Endothelial cell of umbilical vein (primary cell): ENCODE results near the gene RBBP5. TPM values are rescaled to one million over a fixed set of nuclear protein-coding genes. Genes with fewer than 3 reads are reported as not detected.

Experiments used
- BruUV-seq: library from RNA; stranded (reverse); fragments of 400-500 nt; replicated peaks from 2 replicates; lab custom pipeline; 2021; lab: Mats Ljungman, UMichigan
- CTCF ChIA-PET: fragments of 300-600, 350-600 bp; sonication (Branson Sonifier 250); formaldehyde crosslinking; loops from one replicate; lab custom pipeline; 2021; ENCODE audit warnings: antibody characterized with exemption, inconsistent platforms; lab: Charles Lee
- POLR2A ChIA-PET: fragments of 300-600, 350-600 bp; sonication (Branson Sonifier 250); formaldehyde crosslinking; loops from one replicate; lab custom pipeline; 2021; ENCODE audit warnings: antibody characterized with exemption, inconsistent platforms; lab: Charles Lee
- DNase-seq: peaks from one replicate; pipeline ENCODE4 v3.0.0-alpha.2; 2011; ENCODE audit warnings: low read depth, low spot score
- FAIRE-seq: peaks from 2 replicates; lab custom pipeline; 2011; peaks lifted over from hg19 to GRCh38; lab: Jason Lieb, UNC
- H2AFZ ChIP-seq: 2 replicates; pipeline ENCODE4 v1.6.0; 2012; ENCODE audit warnings: low read depth, low read length, control low read depth, inconsistent platforms
- H3K27ac ChIP-seq: 2 replicates; pipeline ENCODE4 v1.5.1; 2011; ENCODE audit warnings: low read depth, mild to moderate bottlenecking, control low read depth, low read length, moderate library complexity; ENCODE audit not compliant: insufficient read depth
- H3K27me3 ChIP-seq, 2 experiments: 2 replicates each; pipeline versions ENCODE4 v1.6.0 to v1.6.1; 2011; ENCODE audit warnings: low read length in 2 of 2, mixed read lengths in 1 of 2; ENCODE audit not compliant: control insufficient read depth in 2 of 2, insufficient read depth in 2 of 2
- H3K36me3 ChIP-seq, 2 experiments: 2 replicates in 1 of 2; 3 replicates in 1 of 2; pipeline ENCODE4 v1.5.1; 2011; ENCODE audit warnings: low read length in 2 of 2, mild to moderate bottlenecking in 1 of 2, moderate library complexity in 1 of 2; ENCODE audit not compliant: control insufficient read depth in 2 of 2, insufficient read depth in 2 of 2; ENCODE audit errors: extremely low read depth in 1 of 2
- H3K4me1 ChIP-seq: 3 replicates; pipeline ENCODE4 v1.5.1; 2011; ENCODE audit warnings: mild to moderate bottlenecking, low read length; ENCODE audit not compliant: control insufficient read depth, insufficient read depth; ENCODE audit errors: extremely low read depth
- H3K4me2 ChIP-seq: 2 replicates; pipeline ENCODE4 v1.6.1; 2011; ENCODE audit warnings: low read length, control low read depth, mixed read lengths; ENCODE audit not compliant: insufficient read depth
- H3K4me3 ChIP-seq, 3 experiments: fragments of 200-600 bp in 1 of 3; sonication (generic), shearing (Covaris generic) in 1 of 3; replicated peaks in 1 of 3; 2 replicates each; pipeline ENCODE4 v1.5.1; 2011 to 2016; ENCODE audit warnings: control low read depth in 3 of 3, low read length in 3 of 3, mild to moderate bottlenecking in 2 of 3, inconsistent platforms in 1 of 3, low read depth in 1 of 3, moderate library complexity in 1 of 3; ENCODE audit not compliant: insufficient read depth in 1 of 3
- H3K79me2 ChIP-seq: 2 replicates; pipeline ENCODE4 v1.6.0; 2012; ENCODE audit warnings: low read length, inconsistent platforms; ENCODE audit not compliant: control insufficient read depth, insufficient read depth
- H3K9ac ChIP-seq: replicated peaks from 2 replicates; pipeline ENCODE3; 2011; ENCODE audit warnings: low read length, control low read depth; ENCODE audit not compliant: insufficient read depth; ENCODE audit errors: extremely low read depth
- H3K9me1 ChIP-seq: replicated peaks from 3 replicates; pipeline ENCODE4 v1.6.0; 2011; ENCODE audit warnings: mild to moderate bottlenecking, low read length; ENCODE audit not compliant: control insufficient read depth, insufficient read depth; ENCODE audit errors: extremely low read depth
- H3K9me3 ChIP-seq: replicated peaks from 2 replicates; pipeline ENCODE4 v1.5.1; 2012; ENCODE audit warnings: low read length, inconsistent platforms; ENCODE audit not compliant: control insufficient read depth, insufficient read depth
- H4K20me1 ChIP-seq: replicated peaks from 2 replicates; pipeline ENCODE3; 2011; ENCODE audit warnings: mild to moderate bottlenecking, low read length; ENCODE audit not compliant: control insufficient read depth, insufficient read depth; ENCODE audit errors: extremely low read depth
- EZH2 ChIP-seq: IDR thresholded peaks from 2 replicates; pipeline ENCODE4 v1.6.1; 2012; ENCODE audit warnings: borderline replicate concordance, low read depth, mild to moderate bottlenecking, moderate library complexity, low read length, inconsistent platforms; ENCODE audit not compliant: severe bottlenecking
- FOS ChIP-seq: IDR thresholded peaks from 2 replicates; pipeline ENCODE4 v1.6.1; 2011; ENCODE audit warnings: mild to moderate bottlenecking, low read length, moderate library complexity, borderline replicate concordance; ENCODE audit not compliant: insufficient read depth
- GATA2 ChIP-seq: IDR thresholded peaks from 2 replicates; pipeline ENCODE4 v1.7.0; 2011; ENCODE audit warnings: low read depth, mild to moderate bottlenecking, moderate library complexity, mixed read lengths, low read length; ENCODE audit not compliant: insufficient read length, insufficient read depth
- JUN ChIP-seq: IDR thresholded peaks from 2 replicates; pipeline ENCODE4 v1.6.1; 2011; ENCODE audit warnings: borderline replicate concordance, low read depth; ENCODE audit not compliant: insufficient read length, insufficient read depth
- MYC ChIP-seq: IDR thresholded peaks from one replicate; pipeline ENCODE4 v1.6.1; 2011; ENCODE audit warnings: mild to moderate bottlenecking, low read depth, low read length
- POLR2A ChIP-seq: IDR thresholded peaks from 2 replicates; pipeline ENCODE4 v1.6.1; 2012; ENCODE audit warnings: low read depth, mild to moderate bottlenecking, control low read depth, low read length
- POLR2AphosphoS5 ChIP-seq: IDR thresholded peaks from 2 replicates; pipeline ENCODE4 v1.6.1; 2012; ENCODE audit warnings: low read depth, mild to moderate bottlenecking, control low read depth, low read length, moderate library complexity; ENCODE audit not compliant: insufficient read depth
- dilution Hi-C: fragments of 300-500 bp; cut with MboI; formaldehyde crosslinking; loops from one replicate; pipeline ENCODE4 v1.15.0; 2019; ENCODE audit warnings: low sequenced_read_pairs; ENCODE audit not compliant: extremely low pct_ligation_motif_present
- intact Hi-C: fragments of 100-400 bp; cut with micrococcal nuclease; formaldehyde crosslinking; loops from one replicate; pipeline ENCODE4 v1.10.0; 2022
- polyA plus RNA-seq, 4 experiments: library from polyadenylated mRNA; depleted of rRNA in 3 of 4; stranded (reverse) in 3 of 4; unstranded in 1 of 4; fragments of >200 nt; gene quantifications; 2 replicates each; pipeline versions ENCODE4 v1.2.1 to v1.2.3, GENCODE V29; 2011 to 2012; ENCODE audit warnings: missing spikeins in 1 of 4
- total RNA-seq: library from RNA; stranded (reverse); gene quantifications from 2 replicates; pipeline ENCODE4 v1.2.3, GENCODE V29; 2021
- TF ChIP-seq, protein P1 (sequence below), 2 donors: IDR thresholded peaks; 1 replicate in 1 of 2; 2 replicates in 1 of 2; pipeline ENCODE4 v1.5.1; 2011; ENCODE audit warnings: low read length in 2 of 2, mild to moderate bottlenecking in 2 of 2, moderate library complexity in 2 of 2, control low read depth in 1 of 2, inconsistent platforms in 1 of 2, low read depth in 1 of 2; ENCODE audit not compliant: insufficient read depth in 1 of 2; ENCODE audit errors: extremely low read depth in 1 of 2
- TF ChIP-seq, protein P2 (sequence below): IDR thresholded peaks from 2 replicates; pipeline ENCODE4 v1.6.1; 2011; ENCODE audit not compliant: insufficient read depth, insufficient read length

The RBBP5 gene
- total and polyA plus RNA-seq, 2 donors (not counting 3 experiments of a cell fraction or from before 2014, with no cell fraction given) = 5.8 to 14.2 TPM

DNA sequence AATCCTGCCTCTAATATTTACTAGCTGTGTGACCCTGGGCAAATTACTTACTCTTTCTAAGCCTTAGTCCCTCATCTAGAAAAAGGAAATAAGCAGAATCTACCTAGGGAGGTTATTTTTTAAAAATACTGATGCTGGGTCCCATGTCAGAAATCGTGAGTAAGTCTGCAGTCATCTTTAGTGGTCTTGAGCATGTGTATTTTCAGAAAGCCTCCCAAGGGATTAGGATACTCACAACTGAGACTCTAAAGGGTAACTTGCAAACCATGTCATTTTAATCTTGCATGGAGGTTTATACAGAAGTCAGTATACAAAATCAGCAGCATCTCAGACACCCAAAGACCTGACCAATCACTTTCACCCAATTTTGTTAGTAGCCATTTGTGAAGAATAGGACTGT lies 46.5 kb upstream of the RBBP5 start:
- Histone ChIP-seq H4K20me1 (no peaks in the 10 kb centered on the region), H3K36me3 (peaks cover 0 to 3% of the 10 kb centered on the region in 2 experiments), H3K4me3 (no peak overlapping the region), H3K4me2 (no peak overlapping the region), H3K4me1 (peaks cover 3% of the 10 kb centered on the region), H3K9me1 (no peaks in the 10 kb centered on the region), H2AFZ (no peak overlapping the region), H3K27ac (no peak overlapping the region), H3K79me2 (no peaks in the 10 kb centered on the region), H3K27me3 (no peaks in the 10 kb centered on the region), H3K9me3 (no peaks in the 10 kb centered on the region), H3K9ac (no peak overlapping the region)
- ChIA-PET POLR2A (no interaction called here), CTCF (interaction anchor here (0.7 kb wide), 1 partner anchor 106 kb away, joined by 3 read pairs; no protein-coding TSS in a partner anchor)
- no TSS peak for BruUV-seq
- dilution Hi-C loops (no loop called here), intact Hi-C loops (no loop called here)
- DNase-seq (no peak), FAIRE-seq (no peak)
- no peak for TF ChIP-seq GATA2
- TF ChIP-seq, protein P1, sequence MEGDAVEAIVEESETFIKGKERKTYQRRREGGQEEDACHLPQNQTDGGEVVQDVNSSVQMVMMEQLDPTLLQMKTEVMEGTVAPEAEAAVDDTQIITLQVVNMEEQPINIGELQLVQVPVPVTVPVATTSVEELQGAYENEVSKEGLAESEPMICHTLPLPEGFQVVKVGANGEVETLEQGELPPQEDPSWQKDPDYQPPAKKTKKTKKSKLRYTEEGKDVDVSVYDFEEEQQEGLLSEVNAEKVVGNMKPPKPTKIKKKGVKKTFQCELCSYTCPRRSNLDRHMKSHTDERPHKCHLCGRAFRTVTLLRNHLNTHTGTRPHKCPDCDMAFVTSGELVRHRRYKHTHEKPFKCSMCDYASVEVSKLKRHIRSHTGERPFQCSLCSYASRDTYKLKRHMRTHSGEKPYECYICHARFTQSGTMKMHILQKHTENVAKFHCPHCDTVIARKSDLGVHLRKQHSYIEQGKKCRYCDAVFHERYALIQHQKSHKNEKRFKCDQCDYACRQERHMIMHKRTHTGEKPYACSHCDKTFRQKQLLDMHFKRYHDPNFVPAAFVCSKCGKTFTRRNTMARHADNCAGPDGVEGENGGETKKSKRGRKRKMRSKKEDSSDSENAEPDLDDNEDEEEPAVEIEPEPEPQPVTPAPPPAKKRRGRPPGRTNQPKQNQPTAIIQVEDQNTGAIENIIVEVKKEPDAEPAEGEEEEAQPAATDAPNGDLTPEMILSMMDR (IDR thresholded peaks at IDR 0.05; ENCODE audit: extremely low read depth in 1 of 2, insufficient read depth in 1 of 2, low read depth in 1 of 2, low read length in 2 of 2) = no peak
- TF ChIP-seq, protein P2, sequence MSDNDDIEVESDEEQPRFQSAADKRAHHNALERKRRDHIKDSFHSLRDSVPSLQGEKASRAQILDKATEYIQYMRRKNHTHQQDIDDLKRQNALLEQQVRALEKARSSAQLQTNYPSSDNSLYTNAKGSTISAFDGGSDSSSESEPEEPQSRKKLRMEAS = no peak
- TF ChIP-seq FOS = no peak
- no peak for TF ChIP-seq EZH2
- no peak for TF ChIP-seq JUN
- TF ChIP-seq MYC = no peak
- TF ChIP-seq POLR2A = no peak
- TF ChIP-seq POLR2AphosphoS5 = no peak
